Spinal cord (tissue), 4 donors: ENCODE results near the gene MRPL2. TPM values are rescaled to one million over a fixed set of nuclear protein-coding genes. Genes with fewer than 3 reads are reported as not detected.

Experiments used
- polyA plus RNA-seq, 2 donors: library from polyadenylated mRNA; unstranded; fragments of 120-200 nt; gene quantifications; one replicate each; pipeline ENCODE4 v1.2.1, GENCODE V29; 2013; ENCODE audit not compliant: insufficient read length in 2 of 2
- total RNA-seq, 2 donors: library from RNA; depleted of rRNA in 1 of 2; stranded (reverse); fragments of 120-200 nt in 1 of 2; fragments of >200 nt in 1 of 2; gene quantifications; one replicate each; pipeline versions ENCODE4 v1.2.3 to v1.2.4, GENCODE V29; 2013 to 2014

MRPL2 gene
- total and polyA plus RNA-seq, 4 donors, result 11.8 to 57.1 (median 40.0) TPM

Other genes starting within 250 kb of the MRPL2 start
- 100 to 1,000 TPM; 105 to 117 TPM for gene RPL7L1, start 179.8 kb downstream of the MRPL2 start, total RNA-seq
- gene RPL7L1, start 179.8 kb downstream of the MRPL2 start, polyA plus RNA-seq, result 100 to 1,000 TPM; 105 to 111 TPM
- under 1 TPM in 1 of 2 donors, not detected in 1; 0.50 TPM for gene PTCRA, start 143.4 kb downstream of the MRPL2 start, total RNA-seq
- under 1 TPM in 1 of 2 donors, not detected in 1; 0.29 TPM for gene PTCRA, start 143.4 kb downstream of the MRPL2 start, polyA plus RNA-seq
- gene CNPY3, start 130.0 kb downstream of the MRPL2 start, total RNA-seq, result 10 to 100 TPM; 20.5 to 35.3 TPM
- gene CNPY3, start 130.0 kb downstream of the MRPL2 start, polyA plus RNA-seq, result 10 to 100 TPM; 51.0 to 60.3 TPM
- gene GNMT, start 98.7 kb downstream of the MRPL2 start, total RNA-seq, result under 1 TPM; 0.20 to 0.99 TPM
- 1 to 10 TPM; 2.6 to 5.1 TPM for gene GNMT, start 98.7 kb downstream of the MRPL2 start, polyA plus RNA-seq
- 10 to 100 TPM; 17.7 to 21.1 TPM for gene PEX6, start 80.3 kb downstream of the MRPL2 start, total RNA-seq
- gene PEX6, start 80.3 kb downstream of the MRPL2 start, polyA plus RNA-seq, result 10 to 100 TPM; 26.7 to 29.5 TPM
- gene PPP2R5D, start 74.9 kb downstream of the MRPL2 start, total RNA-seq, result 10 to 100 TPM; 42.9 to 56.6 TPM
- gene PPP2R5D, start 74.9 kb downstream of the MRPL2 start, polyA plus RNA-seq, result 10 to 100 TPM; 80.3 to 86.8 TPM
- gene MEA1, start 45.5 kb downstream of the MRPL2 start, total RNA-seq, result 100 to 1,000 TPM in 1 of 2 donors, 10 to 100 TPM in 1; 31.5 to 106 TPM
- 100 to 1,000 TPM; 105 to 109 TPM for gene MEA1, start 45.5 kb downstream of the MRPL2 start, polyA plus RNA-seq
- gene KLHDC3, start 45.2 kb downstream of the MRPL2 start, total RNA-seq, result 100 to 1,000 TPM; 106 to 121 TPM
- 100 to 1,000 TPM; 133 to 136 TPM for gene KLHDC3, start 45.2 kb downstream of the MRPL2 start, polyA plus RNA-seq
- gene RRP36, start 37.8 kb downstream of the MRPL2 start, total RNA-seq, result 10 to 100 TPM; 51.8 to 71.2 TPM
- 10 to 100 TPM; 71.7 to 74.4 TPM for gene RRP36, start 37.8 kb downstream of the MRPL2 start, polyA plus RNA-seq
- gene CUL7, start 5.6 kb downstream of the MRPL2 start, total RNA-seq, result 10 to 100 TPM; 15.2 to 36.1 TPM
- 10 to 100 TPM; 21.1 to 24.4 TPM for gene CUL7, start 5.6 kb downstream of the MRPL2 start, polyA plus RNA-seq
- gene KLC4, start 197 bp upstream of the MRPL2 start, total RNA-seq, result 10 to 100 TPM; 23.4 to 49.9 TPM
- 10 to 100 TPM; 42.8 to 77.4 TPM for gene KLC4, start 197 bp upstream of the MRPL2 start, polyA plus RNA-seq
- gene PTK7, start 16.9 kb upstream of the MRPL2 start, total RNA-seq, result 100 to 1,000 TPM in 1 of 2 donors, 10 to 100 TPM in 1; 43.7 to 126 TPM
- gene PTK7, start 16.9 kb upstream of the MRPL2 start, polyA plus RNA-seq, result 10 to 100 TPM; 61.9 to 89.6 TPM
- 10 to 100 TPM in 1 of 2 donors, 1 to 10 TPM in 1; 6.8 to 17.7 TPM for gene SRF, start 111.8 kb upstream of the MRPL2 start, total RNA-seq
- 10 to 100 TPM; 20.2 to 21.7 TPM for gene SRF, start 111.8 kb upstream of the MRPL2 start, polyA plus RNA-seq
- 10 to 100 TPM; 20.8 to 43.2 TPM for gene CUL9, start 122.8 kb upstream of the MRPL2 start, total RNA-seq
- 10 to 100 TPM; 42.2 to 68.5 TPM for gene CUL9, start 122.8 kb upstream of the MRPL2 start, polyA plus RNA-seq
- gene DNPH1, start 170.0 kb upstream of the MRPL2 start, total RNA-seq, result 10 to 100 TPM; 18.1 to 70.6 TPM
- 10 to 100 TPM; 63.9 to 70.1 TPM for gene DNPH1, start 170.0 kb upstream of the MRPL2 start, polyA plus RNA-seq
- 10 to 100 TPM in 1 of 2 donors, 1 to 10 TPM in 1; 6.1 to 12.3 TPM for gene TTBK1, start 184.0 kb upstream of the MRPL2 start, total RNA-seq
- 10 to 100 TPM; 26.3 to 29.9 TPM for gene TTBK1, start 184.0 kb upstream of the MRPL2 start, polyA plus RNA-seq
- gene SLC22A7, start 238.8 kb upstream of the MRPL2 start, total RNA-seq, result under 1 TPM; 0.20 to 0.28 TPM
- gene SLC22A7, start 238.8 kb upstream of the MRPL2 start, polyA plus RNA-seq, result 1 to 10 TPM in 1 of 2 donors, under 1 TPM in 1; 0.71 to 2.2 TPM
- 1 to 10 TPM; 5.7 to 8.4 TPM for gene CRIP3, start 249.4 kb upstream of the MRPL2 start, total RNA-seq
- gene CRIP3, start 249.4 kb upstream of the MRPL2 start, polyA plus RNA-seq, result 10 to 100 TPM; 18.6 to 39.9 TPM